HepG2 (cell line): ENCODE measurements around the gene MLST8.

Experiments
- CEBPB ChIP-seq: IDR thresholded peaks from 2 replicates; pipeline ENCODE4 v1.6.1; 2011; ENCODE audit warnings: low read depth, low read length, improper control_type of control experiment, borderline replicate concordance
- CTCF ChIP-seq: sonication (generic); formaldehyde crosslinking; IDR thresholded peaks from 2 replicates; pipeline ENCODE4 v1.5.0; 2020; ENCODE audit warnings: mild to moderate bottlenecking, missing genetic modification reagents, moderate library complexity
- ETV6 ChIP-seq: sonication (generic); formaldehyde crosslinking; conservative IDR thresholded peaks from 2 replicates; pipeline ENCODE4 v1.4.0; 2020; ENCODE audit warnings: missing genetic modification reagents
- MAFK ChIP-seq, 2 experiments: IDR thresholded peaks in 1 of 2; conservative IDR thresholded peaks in 1 of 2; 2 replicates each; pipeline ENCODE4 v1.6.1; 2011; ENCODE audit warnings: improper control_type of control experiment in 2 of 2, low read length in 2 of 2
- ZNF816 ChIP-seq: sonication (generic); formaldehyde crosslinking; IDR thresholded peaks from 2 replicates; pipeline ENCODE4 v1.8.0; 2022; ENCODE audit warnings: missing genetic modification reagents, mild to moderate bottlenecking, borderline replicate concordance
- TF ChIP-seq, protein P1 (sequence below): IDR thresholded peaks from 2 replicates; pipeline ENCODE4 v1.6.1; 2012; ENCODE audit warnings: low read depth, low read length, improper control_type of control experiment
- TF ChIP-seq, protein P2 (sequence below): IDR thresholded peaks from 2 replicates; pipeline ENCODE4 v1.6.1; 2012; ENCODE audit warnings: low read length, improper control_type of control experiment

DNA sequence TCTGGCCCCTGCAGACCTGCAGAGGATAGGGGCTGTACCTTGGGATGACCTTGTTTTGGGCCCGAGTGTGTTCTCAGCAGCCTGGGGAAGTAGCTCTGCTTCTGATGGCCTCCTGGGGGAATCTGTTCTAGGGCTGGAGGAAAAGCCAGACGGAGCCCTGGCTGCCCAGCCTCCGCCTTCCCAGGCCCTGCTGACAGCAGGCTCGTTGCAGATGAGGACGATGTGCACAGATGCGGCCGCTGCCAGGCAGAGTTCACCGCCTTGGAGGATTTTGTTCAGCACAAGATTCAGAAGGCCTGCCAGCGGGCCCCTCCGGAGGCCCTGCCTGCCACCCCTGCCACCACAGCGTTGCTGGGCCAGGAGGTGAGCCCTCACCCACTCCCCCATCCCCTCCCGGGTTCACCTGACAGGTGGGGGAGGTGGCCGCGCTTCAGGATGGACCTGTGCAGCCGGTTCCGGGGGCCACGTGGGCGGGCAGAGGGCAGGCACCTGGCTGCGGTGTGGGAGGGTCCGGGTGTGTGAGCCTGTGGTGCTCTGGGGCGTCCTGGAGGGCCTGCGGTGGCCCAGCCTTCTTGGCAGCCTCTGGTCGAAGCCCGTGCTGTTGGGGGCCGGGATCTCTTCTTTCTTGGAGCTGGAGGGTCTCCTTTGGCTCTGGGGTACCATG is 23.0 kb downstream of the MLST8 start:
- TF ChIP-seq CEBPB (no peak), ZNF816 (no peak), MAFK (conservative IDR thresholded peaks at IDR 0.05 in 1 of 2, IDR thresholded peaks at IDR 0.05 in 1 of 2; ENCODE audit: low read length in 2 of 2) (no peak), ETV6 (CRISPR knock-in tag) (no peak), CTCF (CRISPR knock-in tag) (no peak)
- TF ChIP-seq, protein P1, sequence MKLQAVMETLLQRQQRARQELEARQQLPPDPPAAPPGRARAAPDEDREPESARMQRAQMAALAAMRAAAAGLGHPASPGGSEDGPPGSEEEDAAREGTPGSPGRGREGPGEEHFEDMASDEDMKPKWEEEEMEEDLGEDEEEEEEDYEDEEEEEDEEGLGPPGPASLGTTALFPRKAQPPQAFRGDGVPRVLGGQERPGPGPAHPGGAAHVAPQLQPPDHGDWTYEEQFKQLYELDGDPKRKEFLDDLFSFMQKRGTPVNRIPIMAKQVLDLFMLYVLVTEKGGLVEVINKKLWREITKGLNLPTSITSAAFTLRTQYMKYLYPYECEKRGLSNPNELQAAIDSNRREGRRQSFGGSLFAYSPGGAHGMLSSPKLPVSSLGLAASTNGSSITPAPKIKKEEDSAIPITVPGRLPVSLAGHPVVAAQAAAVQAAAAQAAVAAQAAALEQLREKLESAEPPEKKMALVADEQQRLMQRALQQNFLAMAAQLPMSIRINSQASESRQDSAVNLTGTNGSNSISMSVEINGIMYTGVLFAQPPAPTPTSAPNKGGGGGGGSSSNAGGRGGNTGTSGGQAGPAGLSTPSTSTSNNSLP = no peak
- TF ChIP-seq, protein P2, sequence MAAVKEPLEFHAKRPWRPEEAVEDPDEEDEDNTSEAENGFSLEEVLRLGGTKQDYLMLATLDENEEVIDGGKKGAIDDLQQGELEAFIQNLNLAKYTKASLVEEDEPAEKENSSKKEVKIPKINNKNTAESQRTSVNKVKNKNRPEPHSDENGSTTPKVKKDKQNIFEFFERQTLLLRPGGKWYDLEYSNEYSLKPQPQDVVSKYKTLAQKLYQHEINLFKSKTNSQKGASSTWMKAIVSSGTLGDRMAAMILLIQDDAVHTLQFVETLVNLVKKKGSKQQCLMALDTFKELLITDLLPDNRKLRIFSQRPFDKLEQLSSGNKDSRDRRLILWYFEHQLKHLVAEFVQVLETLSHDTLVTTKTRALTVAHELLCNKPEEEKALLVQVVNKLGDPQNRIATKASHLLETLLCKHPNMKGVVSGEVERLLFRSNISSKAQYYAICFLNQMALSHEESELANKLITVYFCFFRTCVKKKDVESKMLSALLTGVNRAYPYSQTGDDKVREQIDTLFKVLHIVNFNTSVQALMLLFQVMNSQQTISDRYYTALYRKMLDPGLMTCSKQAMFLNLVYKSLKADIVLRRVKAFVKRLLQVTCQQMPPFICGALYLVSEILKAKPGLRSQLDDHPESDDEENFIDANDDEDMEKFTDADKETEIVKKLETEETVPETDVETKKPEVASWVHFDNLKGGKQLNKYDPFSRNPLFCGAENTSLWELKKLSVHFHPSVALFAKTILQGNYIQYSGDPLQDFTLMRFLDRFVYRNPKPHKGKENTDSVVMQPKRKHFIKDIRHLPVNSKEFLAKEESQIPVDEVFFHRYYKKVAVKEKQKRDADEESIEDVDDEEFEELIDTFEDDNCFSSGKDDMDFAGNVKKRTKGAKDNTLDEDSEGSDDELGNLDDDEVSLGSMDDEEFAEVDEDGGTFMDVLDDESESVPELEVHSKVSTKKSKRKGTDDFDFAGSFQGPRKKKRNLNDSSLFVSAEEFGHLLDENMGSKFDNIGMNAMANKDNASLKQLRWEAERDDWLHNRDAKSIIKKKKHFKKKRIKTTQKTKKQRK = no peak
